ENCODE measurements around the gene KCNH1. TPM values are rescaled to one million over a fixed set of nuclear protein-coding genes. Genes with fewer than 3 reads are reported as not detected.

The KCNH1 gene
- total and polyA plus RNA-seq, 2 experiments from 2014 or later, result 0.71 to 1.8 TPM

DNA sequence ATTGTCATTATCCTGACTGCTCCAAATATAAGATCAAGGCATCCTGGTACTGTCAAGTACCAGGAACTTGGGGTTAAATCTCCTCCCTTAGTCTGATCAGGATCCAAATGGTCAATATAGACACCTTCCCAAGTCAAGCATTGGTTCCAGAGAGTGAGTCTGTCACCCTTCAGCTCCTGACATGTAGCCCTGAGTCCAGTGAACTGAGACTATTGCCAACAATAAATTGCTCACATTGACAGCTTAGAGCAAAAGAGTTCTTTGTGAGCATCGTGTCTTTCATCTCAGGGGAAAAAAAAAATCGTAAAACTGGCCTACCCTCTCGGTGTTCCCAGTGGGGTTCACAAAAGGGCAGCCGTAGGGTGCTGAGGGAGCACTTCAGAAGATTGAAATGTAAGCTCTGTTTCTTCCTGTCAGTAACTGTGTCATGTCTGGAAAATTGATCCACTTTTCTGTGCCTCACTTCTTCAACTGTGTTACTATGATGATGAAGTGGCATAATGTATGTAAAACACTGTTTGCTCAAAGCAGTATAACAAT, 228.5 kb downstream of the KCNH1 start:
- Histone ChIP-seq H3K27ac (no peak overlapping the region), H3K4me3 (no peak overlapping the region), H3K9ac (no peak overlapping the region), H3K4me2 (ENCODE audit: unreplicated experiment) (no peak overlapping the region), H3K4me1 (ENCODE audit: insufficient read depth) (no peaks in the 10 kb centered on the region), H3F3A (ENCODE audit: insufficient read depth) (no peaks in the 10 kb centered on the region), H3K9me3 (ENCODE audit: low read depth) (no peaks in the 10 kb centered on the region), H3K79me2 (ENCODE audit: insufficient read depth) (no peaks in the 10 kb centered on the region), H4K20me1 (ENCODE audit: insufficient read depth) (no peaks in the 10 kb centered on the region), H3K9me2 (ENCODE audit: insufficient read depth) (no peaks in the 10 kb centered on the region), H3K27me3 (replicated peaks; ENCODE audit: insufficient read depth) (no peaks in the 10 kb centered on the region), H2AFZ (no peak overlapping the region), H3K36me3 (ENCODE audit: low read depth) (no peaks in the 10 kb centered on the region)
- WGBS, 2 experiments (ENCODE audit: low coverage in 1 of 2, low lambda C conversion rate in 2 of 2, missing lambda C conversion rate in 2 of 2), result 5% methylated on average over 4 of the region's 4 CpGs
- DNase-seq, result no peak
- TF ChIP-seq EZH2 (IDR thresholded peaks at IDR 0.05; ENCODE audit: insufficient read depth, poor library complexity, severe bottlenecking), result no peak
- no peak for TF ChIP-seq EZH2phosphoT487 (IDR thresholded peaks at IDR 0.05; ENCODE audit: insufficient read depth, low read depth)
- in situ Hi-C loops (cut with MboI), result no loop called here

GRCh38 chr1:210901981-210902770, 231.8 kb downstream of the KCNH1 start:
- TF ChIP-seq EZH2phosphoT487 (IDR thresholded peaks at IDR 0.05; ENCODE audit: insufficient read depth, low read depth), result no peak
- no peak for TF ChIP-seq EZH2 (IDR thresholded peaks at IDR 0.05; ENCODE audit: insufficient read depth, poor library complexity, severe bottlenecking)
- H3K27ac ChIP-seq, result no peak overlapping the region
- in situ Hi-C loops (cut with MboI), result no loop called here

GRCh38 chr1:210900820-210901219, 233.1 kb downstream of the KCNH1 start:
- in situ Hi-C loops (cut with MboI), result no loop called here
- H3K9me3 ChIP-seq (ENCODE audit: low read depth), result no peaks in the 10 kb centered on the region
- H2AFZ ChIP-seq, result no peak overlapping the region
- no peaks in the 10 kb centered on the region for H4K20me1 ChIP-seq (ENCODE audit: insufficient read depth)
- H3K36me3 ChIP-seq (ENCODE audit: low read depth), result no peaks in the 10 kb centered on the region
- no peak for DNase-seq
- 0 to 1% methylated on average over 2 of the region's 2 CpGs for WGBS, 2 experiments (ENCODE audit: low coverage in 1 of 2, low lambda C conversion rate in 2 of 2, missing lambda C conversion rate in 2 of 2)
- H3K79me2 ChIP-seq (ENCODE audit: insufficient read depth), result no peaks in the 10 kb centered on the region
- no peak overlapping the region for H3K4me3 ChIP-seq
- no peak overlapping the region for H3K4me2 ChIP-seq (ENCODE audit: unreplicated experiment)
- H3F3A ChIP-seq (ENCODE audit: insufficient read depth), result no peaks in the 10 kb centered on the region
- no peak overlapping the region for H3K27ac ChIP-seq
- no peaks in the 10 kb centered on the region for H3K9me2 ChIP-seq (ENCODE audit: insufficient read depth)
- H3K9ac ChIP-seq, result no peak overlapping the region
- TF ChIP-seq EZH2 (IDR thresholded peaks at IDR 0.05; ENCODE audit: insufficient read depth, poor library complexity, severe bottlenecking), result no peak
- TF ChIP-seq EZH2phosphoT487 (IDR thresholded peaks at IDR 0.05; ENCODE audit: insufficient read depth, low read depth), result no peak
- H3K4me1 ChIP-seq (ENCODE audit: insufficient read depth), result no peaks in the 10 kb centered on the region
- no peaks in the 10 kb centered on the region for H3K27me3 ChIP-seq (replicated peaks; ENCODE audit: insufficient read depth)

More at GRCh38 chr1:210901981-210902770, 231.8 kb downstream of the KCNH1 start:
- no peak overlapping the region for H3K4me2 ChIP-seq (ENCODE audit: unreplicated experiment)
- no peaks in the 10 kb centered on the region for H3F3A ChIP-seq (ENCODE audit: insufficient read depth)
- no peaks in the 10 kb centered on the region for H3K79me2 ChIP-seq (ENCODE audit: insufficient read depth)
- H4K20me1 ChIP-seq (ENCODE audit: insufficient read depth), result no peaks in the 10 kb centered on the region
- H3K9me3 ChIP-seq (ENCODE audit: low read depth), result no peaks in the 10 kb centered on the region
- no peaks in the 10 kb centered on the region for H3K36me3 ChIP-seq (ENCODE audit: low read depth)
- DNase-seq, result no peak
- H3K4me1 ChIP-seq (ENCODE audit: insufficient read depth), result no peaks in the 10 kb centered on the region
- H2AFZ ChIP-seq, result no peak overlapping the region
- no peaks in the 10 kb centered on the region for H3K27me3 ChIP-seq (replicated peaks; ENCODE audit: insufficient read depth)
- 33 to 45% methylated on average over 7 to 8 of the region's 8 CpGs for WGBS, 2 experiments (ENCODE audit: low coverage in 1 of 2, low lambda C conversion rate in 2 of 2, missing lambda C conversion rate in 2 of 2)
- no peak overlapping the region for H3K4me3 ChIP-seq
- H3K9ac ChIP-seq, result no peak overlapping the region
- H3K9me2 ChIP-seq (ENCODE audit: insufficient read depth), result no peaks in the 10 kb centered on the region

- H3F3A ChIP-seq (ENCODE audit: insufficient read depth), result no peaks in the 10 kb centered on the region
- H3K4me1 ChIP-seq (ENCODE audit: insufficient read depth), result no peaks in the 10 kb centered on the region
- 3 to 8% methylated on average over 2 of the region's 2 CpGs for WGBS, 2 experiments (ENCODE audit: low coverage in 1 of 2, low lambda C conversion rate in 2 of 2, missing lambda C conversion rate in 2 of 2)
- no peak overlapping the region for H3K4me3 ChIP-seq
- H3K9ac ChIP-seq, result no peak overlapping the region
- DNase-seq, result no peak
- no peak overlapping the region for H3K27ac ChIP-seq
- in situ Hi-C loops (cut with MboI), result no loop called here
- H3K9me3 ChIP-seq (ENCODE audit: low read depth), result no peaks in the 10 kb centered on the region
- no peaks in the 10 kb centered on the region for H3K79me2 ChIP-seq (ENCODE audit: insufficient read depth)
- H3K36me3 ChIP-seq (ENCODE audit: low read depth), result no peaks in the 10 kb centered on the region
- no peaks in the 10 kb centered on the region for H3K9me2 ChIP-seq (ENCODE audit: insufficient read depth)
- H3K27me3 ChIP-seq (replicated peaks; ENCODE audit: insufficient read depth), result no peaks in the 10 kb centered on the region
- no peaks in the 10 kb centered on the region for H4K20me1 ChIP-seq (ENCODE audit: insufficient read depth)
- H3K4me2 ChIP-seq (ENCODE audit: unreplicated experiment), result no peak overlapping the region
- no peak overlapping the region for H2AFZ ChIP-seq
- no peak for TF ChIP-seq EZH2phosphoT487 (IDR thresholded peaks at IDR 0.05; ENCODE audit: insufficient read depth, low read depth)
- TF ChIP-seq EZH2 (IDR thresholded peaks at IDR 0.05; ENCODE audit: insufficient read depth, poor library complexity, severe bottlenecking), result no peak
Observed at GRCh38 chr1:210900079-210900478, 233.9 kb downstream of the KCNH1 start.

Data from GM23248 (cell line).